Heart left ventricle (tissue), 16 donors: ENCODE measurements around the gene DMTF1. TPM values are rescaled to one million over a fixed set of nuclear protein-coding genes. Genes with fewer than 3 reads are reported as not detected.

Experiments used
- ATAC-seq, 4 donors: fragments of 200-7000 bp; cut with Tn5 transposase; one replicate each; pipeline ENCODE4 v1.9.1; 2020 to 2022; ENCODE audit warnings: moderate library complexity in 4 of 4, mild to moderate bottlenecking in 3 of 4, moderate number of reproducible peaks in 1 of 4
- DNase-seq, 5 donors: peaks; one replicate each; pipeline ENCODE4 v3.0.0-alpha.2; 2020
- H3K27ac ChIP-seq, 12 donors: fragments of 200-600 bp; sonication (generic) in 4 of 12; one replicate each; pipeline versions ENCODE4 v1.5.0 to v1.8.0; 2016 to 2022; ENCODE audit warnings: mild to moderate bottlenecking in 2 of 12
- H3K27me3 ChIP-seq, 9 donors: fragments of 200-600 bp; sonication (generic) in 2 of 9; one replicate each; pipeline versions ENCODE4 v1.5.1 to v1.8.0; 2016 to 2022; ENCODE audit warnings: mild to moderate bottlenecking in 3 of 9
- H3K36me3 ChIP-seq, 9 donors: fragments of 200-600 bp; sonication (generic) in 2 of 9; one replicate each; pipeline versions ENCODE4 v1.5.0 to v1.8.0; 2018 to 2022; ENCODE audit warnings: mild to moderate bottlenecking in 2 of 9
- H3K4me1 ChIP-seq, 12 donors: fragments of 200-600 bp; sonication (generic) in 4 of 12; one replicate each; pipeline versions ENCODE4 v1.5.0 to v1.8.0; 2016 to 2022; ENCODE audit warnings: mild to moderate bottlenecking in 3 of 12
- H3K4me3 ChIP-seq, 12 donors: fragments of 200-600 bp; sonication (generic) in 4 of 12; one replicate each; pipeline versions ENCODE4 v1.5.0 to v1.8.0; 2017 to 2022; ENCODE audit warnings: mild to moderate bottlenecking in 9 of 12, moderate library complexity in 4 of 12
- H3K9me3 ChIP-seq, 12 donors: fragments of 200-600 bp; sonication (generic) in 4 of 12; one replicate each; pipeline versions ENCODE4 v1.5.0 to v1.8.0; 2016 to 2022; ENCODE audit warnings: mild to moderate bottlenecking in 1 of 12
- CTCF ChIP-seq, 12 donors: fragments of 200-600 bp; sonication (generic) in 4 of 12; IDR thresholded peaks; one replicate each; pipeline versions ENCODE4 v1.5.0 to v1.8.0; 2018 to 2022; ENCODE audit warnings: antibody characterized with exemption in 12 of 12, mild to moderate bottlenecking in 5 of 12
- POLR2A ChIP-seq, 2 donors: fragments of 450-650 bp; IDR thresholded peaks; one replicate each; pipeline ENCODE4 v1.6.1; 2017; ENCODE audit warnings: antibody characterized with exemption in 2 of 2, mild to moderate bottlenecking in 2 of 2, moderate library complexity in 2 of 2
- WGBS, 4 donors: extraction: QIAGEN DNeasy Blood & Tissue Kit in 2 of 4; methylation state at CpG; one replicate each; pipeline versions ENCODE4 v1.1.5 to v1.1.7; 2013 to 2018; 5-methylcytosine and 5-hydroxymethylcytosine counted together
- intact Hi-C, 10 donors: fragments of 100-400 bp; cut with DNase I; formaldehyde crosslinking; loops; one replicate each; pipeline versions ENCODE4 v1.11.1 to v1.14.2; 2022
- polyA plus RNA-seq, 2 donors: library from polyadenylated mRNA; stranded (reverse); fragments of 200-250 nt; gene quantifications; one replicate each; pipeline ENCODE4 v1.2.3, GENCODE V29; 2013
- total RNA-seq, 9 donors: library from RNA; depleted of rRNA in 2 of 9; stranded (reverse); fragments of >200 nt in 2 of 9; fragmentation: NEBNext Ultra II Directional in 3 of 9; extraction: Animal tissue kit (Norgen Biotek cat#: 25700) in 3 of 9; gene quantifications; one replicate each; pipeline versions ENCODE4 v1.1.0 to v1.2.4, GENCODE V29; 2016 to 2023
- donor health status: ischemic (EF 13 %, LVEDD 7.1; RV severe dilation, severe dysfunction).
- donor health status: healthy with polysubstance abuse.
- donor health status: DM: no; HTN: yes; CAD: no.
- donor health status: DM: no; HTN: no; CAD: no.
- donor health status: ischemic (EF 25% LVEDD 6.9; RV normal size, moderate dysfunction).
- donor health status: ischemic (EF 25% LVEDD 5.7; RV mildly dilated, moderate dysfunction).
- donor health status: healthy.
- donor health status: DM: yes; HTN: yes; CAD: no.
- donor health status: ischemic (EF 35%, LVEDD 5.7; RV mildly dilated, moderate dysfunction).
- donor health status: nonischemic (EF 11% LVEDD 7.7; RV severe dilation, severe dysfunction).
- donor health status: DM: yes; HTN: yes; CAD: no.
- donor health status: PGD.
- donor health status: ischemic (EF 29% LVEDD 5.4; RV normal size, mild dysfunction).
- donor health status: nonischemic (EF 23%, LVEDD 6.1; RV moderate dilation, normal function).

DMTF1 gene
- total and polyA plus RNA-seq, 11 donors, result 13.5 to 43.3 (median 21.3) TPM

- Histone ChIP-seq H3K4me1 (peaks cover 0 to 5% (median 0%) of the 10 kb centered on the region in 12 donors), H3K27me3 (no peaks in the 10 kb centered on the region), H3K27ac (no peak overlapping the region), H3K36me3 (peaks cover 0 to 100% (median 87%) of the 10 kb centered on the region in 9 donors), H3K9me3 (no peaks in the 10 kb centered on the region), H3K4me3 (no peak overlapping the region)
- ATAC-seq, result no peak
- intact Hi-C loops, result no loop called here
- no peak for TF ChIP-seq CTCF (IDR thresholded peaks at IDR 0.05)
- TF ChIP-seq POLR2A (IDR thresholded peaks at IDR 0.05), result no peak
- DNase-seq, result no peak
- WGBS, 4 donors, result 93 to 96% (median 94%) methylated on average over 1 of the region's 1 CpG
Observed at GRCh38 chr7:87173471-87173870, 21.2 kb downstream of the DMTF1 start.

DNA sequence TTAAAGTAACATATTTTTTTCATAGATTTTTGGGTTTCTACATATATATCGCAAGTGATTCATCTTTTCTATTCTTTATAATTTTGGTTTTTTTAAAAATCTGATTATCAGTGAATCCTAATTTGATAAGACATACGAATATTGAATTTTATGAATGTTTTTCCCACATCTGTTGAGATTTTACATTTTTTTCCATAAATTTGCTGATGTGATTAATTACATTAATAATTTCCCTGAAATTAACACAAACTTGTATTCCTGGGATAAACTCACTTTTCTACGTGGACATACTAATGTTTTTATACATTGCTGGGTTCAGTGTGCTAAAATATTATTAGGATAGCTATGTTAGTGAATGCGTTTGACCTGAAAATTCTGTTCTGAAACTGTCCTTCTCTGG lies 26.1 kb downstream of the DMTF1 start:
- intact Hi-C loops, result no loop called here
- WGBS, 4 donors, result 93 to 96% (median 94%) methylated on average over 4 of the region's 4 CpGs
- Histone ChIP-seq H3K4me3 (no peak overlapping the region), H3K27me3 (no peaks in the 10 kb centered on the region), H3K27ac (no peak overlapping the region), H3K9me3 (no peaks in the 10 kb centered on the region), H3K36me3 (peaks cover 0 to 99% (median 81%) of the 10 kb centered on the region in 9 donors), H3K4me1 (peaks cover 0 to 5% (median 0%) of the 10 kb centered on the region in 12 donors)
- ATAC-seq (no peak), DNase-seq (no peak)
- no peak for TF ChIP-seq POLR2A (IDR thresholded peaks at IDR 0.05)
- no peak for TF ChIP-seq CTCF (IDR thresholded peaks at IDR 0.05)

- Histone ChIP-seq H3K4me1 (peaks cover 0 to 5% (median 0%) of the 10 kb centered on the region in 12 donors), H3K36me3 (peaks cover 0 to 99% (median 81%) of the 10 kb centered on the region in 9 donors), H3K27me3 (no peaks in the 10 kb centered on the region), H3K27ac (no peak overlapping the region), H3K9me3 (no peaks in the 10 kb centered on the region), H3K4me3 (no peak overlapping the region)
- ATAC-seq (no peak), DNase-seq (no peak)
- WGBS, 4 donors, result 95 to 99% (median 96%) methylated on average over 3 of the region's 3 CpGs
- intact Hi-C loops, result no loop called here
- no peak for TF ChIP-seq POLR2A (IDR thresholded peaks at IDR 0.05)
- no peak for TF ChIP-seq CTCF (IDR thresholded peaks at IDR 0.05)
Observed at GRCh38 chr7:87179180-87179579, 26.9 kb downstream of the DMTF1 start.

DNA sequence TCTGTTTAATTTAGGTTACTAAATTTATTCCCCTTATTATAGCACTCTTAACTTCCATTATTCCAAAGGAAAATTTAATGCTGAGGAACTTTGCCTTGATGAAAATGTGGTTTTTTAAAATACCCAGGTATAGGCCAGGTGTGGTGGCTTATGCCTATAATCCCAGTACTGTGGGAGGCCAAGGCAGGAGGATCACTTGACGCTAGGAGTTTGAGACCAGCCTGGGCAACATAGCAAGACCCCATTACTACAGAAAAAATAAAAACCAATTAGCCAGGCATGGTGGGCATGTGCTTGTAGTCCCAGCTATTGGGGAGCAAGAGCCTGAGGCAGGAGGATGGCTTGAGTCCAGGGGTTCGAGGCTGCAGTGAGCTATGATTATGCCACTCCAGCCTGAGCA lies 34.9 kb downstream of the DMTF1 start:
- 97 to 100% (median 99%) methylated on average over 2 of the region's 2 CpGs for WGBS, 4 donors
- intact Hi-C loops, result no loop called here
- Histone ChIP-seq H3K27me3 (no peaks in the 10 kb centered on the region), H3K27ac (no peak overlapping the region), H3K4me3 (no peak overlapping the region), H3K36me3 (peaks cover 4 to 100% (median 100%) of the 10 kb centered on the region in 9 donors), H3K9me3 (no peaks in the 10 kb centered on the region), H3K4me1 (peaks cover 0 to 4% (median 0%) of the 10 kb centered on the region in 12 donors)
- ATAC-seq (no peak), DNase-seq (no peak)
- no peak for TF ChIP-seq CTCF (IDR thresholded peaks at IDR 0.05)
- TF ChIP-seq POLR2A (IDR thresholded peaks at IDR 0.05), result no peak
